Upper lobe of left lung (tissue), 6 donors: ENCODE data around the gene CNIH2. TPM values are rescaled to one million over a fixed set of nuclear protein-coding genes. Genes with fewer than 3 reads are reported as not detected.

Experiments
- ATAC-seq, 2 donors: fragments of 200-7000 bp; cut with Tn5 transposase; one replicate each; pipeline ENCODE4 v1.9.1; 2022; ENCODE audit warnings: mild to moderate bottlenecking in 2 of 2, moderate library complexity in 2 of 2; ENCODE audit not compliant: low FRiP score in 2 of 2
- DNase-seq, 2 donors: peaks; one replicate each; pipeline ENCODE4 v3.0.0-alpha.2; 2019 to 2020
- H3K27ac ChIP-seq, 4 donors: fragments of 200-600 bp; sonication (generic); one replicate each; pipeline ENCODE4 v1.5.1; 2016 to 2019
- H3K27me3 ChIP-seq, 4 donors: fragments of 200-600 bp; sonication (generic); one replicate each; pipeline ENCODE4 v1.5.1; 2017 to 2019
- H3K36me3 ChIP-seq, 4 donors: fragments of 200-600 bp; sonication (generic); one replicate each; pipeline ENCODE4 v1.5.1; 2016 to 2019
- H3K4me1 ChIP-seq, 4 donors: fragments of 200-600 bp; sonication (generic); one replicate each; pipeline ENCODE4 v1.5.1; 2018 to 2019
- H3K4me3 ChIP-seq, 4 donors: fragments of 200-600 bp; sonication (generic); one replicate each; pipeline ENCODE4 v1.5.1; 2017 to 2019; ENCODE audit warnings: mild to moderate bottlenecking in 2 of 4, moderate library complexity in 1 of 4
- H3K9me3 ChIP-seq, 4 donors: fragments of 200-600 bp; sonication (generic); one replicate each; pipeline ENCODE4 v1.5.1; 2018 to 2019
- EP300 ChIP-seq, 4 donors: sonication (generic); formaldehyde crosslinking; IDR thresholded peaks; one replicate each; pipeline ENCODE4 v1.5.1; 2017; ENCODE audit warnings: antibody characterized with exemption in 4 of 4, control low read depth in 2 of 4
- POLR2A ChIP-seq, 4 donors: fragments of 450-650 bp; IDR thresholded peaks; one replicate each; pipeline ENCODE4 v1.5.1; 2016 to 2017; ENCODE audit warnings: antibody characterized with exemption in 4 of 4, mild to moderate bottlenecking in 2 of 4
- POLR2AphosphoS5 ChIP-seq, 2 donors: sonication (generic); formaldehyde crosslinking; IDR thresholded peaks; one replicate each; pipeline ENCODE4 v1.5.1; 2017; ENCODE audit warnings: antibody characterized with exemption in 2 of 2
- WGBS, 2 donors: methylation state at CpG; one replicate each; pipeline ENCODE4 v1.1.5; 2017 to 2018; 5-methylcytosine and 5-hydroxymethylcytosine counted together
- total RNA-seq, 6 donors: library from RNA; depleted of rRNA in 4 of 6; stranded (reverse); fragments of >200 nt in 4 of 6; gene quantifications; one replicate each; pipeline versions ENCODE4 v1.1.0 to v1.2.1, GENCODE V29; 2016 to 2021
- TF ChIP-seq, protein P1 (sequence below), 6 experiments: fragments of 450-650 bp in 4 of 6; fragments of 200-600 bp in 2 of 6; sonication (generic) in 2 of 6; IDR thresholded peaks; one replicate each; pipeline ENCODE4 v1.5.1; 2016 to 2019; ENCODE audit warnings: antibody characterized with exemption in 6 of 6
- donor health status: DM: no; HTN: no; CAD: no; lungs with moderate emphysema.
- donor health status: DM: no; HTN: yes; CAD: no; lungs with severe emphysema.

Gene CNIH2
- total RNA-seq, 6 donors from 2014 or later: 1.4 to 2.0 (median 1.6) TPM; not detected in 2

DNA sequence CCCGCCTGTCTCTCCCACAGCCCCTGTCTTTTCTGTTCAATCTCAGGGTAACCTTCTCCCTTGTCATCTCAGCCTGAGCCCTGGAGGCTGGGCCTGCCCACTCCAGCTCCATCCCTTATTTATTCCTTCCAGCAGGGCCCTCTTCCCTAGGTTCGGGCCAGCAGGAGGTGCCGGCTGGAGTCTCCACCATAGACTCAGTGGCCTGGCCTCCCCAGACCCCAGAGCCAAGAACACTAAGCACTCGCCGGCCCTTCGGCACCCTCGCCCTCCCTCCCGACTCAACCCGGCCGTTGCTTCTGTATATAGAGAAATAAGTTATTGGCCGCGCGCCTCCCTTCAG, 11.0 kb upstream of the CNIH2 start:
- Histone ChIP-seq H3K4me3 (peak overlapping the region; percentile 38 to 82 (median 72)), H3K27me3 (no peaks in the 10 kb centered on the region), H3K4me1 (peaks cover 25 to 36% (median 26%) of the 10 kb centered on the region in 4 donors), H3K9me3 (no peaks in the 10 kb centered on the region), H3K36me3 (peaks cover 3 to 42% (median 21%) of the 10 kb centered on the region in 4 donors), H3K27ac (peak overlapping the region; percentile 96 to 98 (median 97))
- TF ChIP-seq POLR2A (IDR thresholded peaks at IDR 0.05): no peak
- no peak for TF ChIP-seq EP300 (IDR thresholded peaks at IDR 0.05)
- TF ChIP-seq, protein P1, sequence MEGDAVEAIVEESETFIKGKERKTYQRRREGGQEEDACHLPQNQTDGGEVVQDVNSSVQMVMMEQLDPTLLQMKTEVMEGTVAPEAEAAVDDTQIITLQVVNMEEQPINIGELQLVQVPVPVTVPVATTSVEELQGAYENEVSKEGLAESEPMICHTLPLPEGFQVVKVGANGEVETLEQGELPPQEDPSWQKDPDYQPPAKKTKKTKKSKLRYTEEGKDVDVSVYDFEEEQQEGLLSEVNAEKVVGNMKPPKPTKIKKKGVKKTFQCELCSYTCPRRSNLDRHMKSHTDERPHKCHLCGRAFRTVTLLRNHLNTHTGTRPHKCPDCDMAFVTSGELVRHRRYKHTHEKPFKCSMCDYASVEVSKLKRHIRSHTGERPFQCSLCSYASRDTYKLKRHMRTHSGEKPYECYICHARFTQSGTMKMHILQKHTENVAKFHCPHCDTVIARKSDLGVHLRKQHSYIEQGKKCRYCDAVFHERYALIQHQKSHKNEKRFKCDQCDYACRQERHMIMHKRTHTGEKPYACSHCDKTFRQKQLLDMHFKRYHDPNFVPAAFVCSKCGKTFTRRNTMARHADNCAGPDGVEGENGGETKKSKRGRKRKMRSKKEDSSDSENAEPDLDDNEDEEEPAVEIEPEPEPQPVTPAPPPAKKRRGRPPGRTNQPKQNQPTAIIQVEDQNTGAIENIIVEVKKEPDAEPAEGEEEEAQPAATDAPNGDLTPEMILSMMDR (IDR thresholded peaks at IDR 0.05): no peak
- no peak for TF ChIP-seq POLR2AphosphoS5 (IDR thresholded peaks at IDR 0.05)
- no peak for ATAC-seq
- DNase-seq: no peak
- 17 to 22% methylated on average over 12 to 13 of the region's 13 CpGs for WGBS, 2 donors

DNA sequence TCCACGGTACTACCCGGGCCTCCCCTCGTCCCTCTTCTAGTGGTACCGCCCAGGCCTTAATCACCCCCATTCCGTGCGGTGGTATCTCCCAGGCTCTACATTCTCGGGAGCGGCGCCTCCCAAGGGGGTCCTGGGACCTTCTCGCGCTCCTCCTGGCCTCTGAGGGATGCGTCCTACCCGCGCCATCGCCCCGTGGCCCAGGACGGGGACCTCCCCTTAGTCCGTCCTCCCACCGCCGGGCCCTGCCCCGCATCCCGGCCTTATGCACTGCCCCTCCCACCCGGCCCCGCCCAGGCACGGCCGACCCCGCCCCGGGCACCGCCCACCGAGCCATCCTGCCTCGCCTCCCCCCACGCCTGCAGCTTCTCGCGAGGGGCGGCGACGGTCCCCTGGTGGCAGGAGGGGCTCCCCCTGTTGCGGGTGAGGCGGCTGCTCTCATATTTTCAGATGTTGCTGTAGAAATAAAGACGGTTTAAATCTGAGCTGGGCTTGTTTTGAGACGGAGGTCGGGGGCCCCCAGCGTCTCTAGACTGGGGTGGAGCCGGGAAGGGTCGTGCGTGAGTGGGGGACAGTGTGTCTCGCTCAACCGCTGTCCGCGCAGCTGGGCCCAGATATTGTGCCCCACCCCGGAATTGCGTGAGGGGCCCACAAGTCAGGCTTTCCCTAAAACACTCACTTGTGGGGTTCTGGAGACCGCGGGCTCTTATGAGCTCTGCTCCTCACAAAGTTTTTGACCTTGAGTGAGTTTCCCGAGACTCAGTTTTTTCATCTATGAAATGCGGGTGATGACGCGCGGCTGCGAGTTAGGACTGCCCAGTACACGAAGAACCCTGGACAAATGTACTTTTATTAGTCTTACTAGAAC, 10.4 kb upstream of the CNIH2 start:
- peak; percentile 93 to 98 for DNase-seq
- peak; percentile 91 to 93 for ATAC-seq
- peaks cover 25 to 36% (median 26%) of the 10 kb centered on the region in 4 donors for H3K4me1 ChIP-seq
- H3K9me3 ChIP-seq: no peaks in the 10 kb centered on the region
- TF ChIP-seq POLR2AphosphoS5 (IDR thresholded peaks at IDR 0.05) (peak; percentile 77 to 91), EP300 (IDR thresholded peaks at IDR 0.05) (no peak), POLR2A (IDR thresholded peaks at IDR 0.05) (peak in 1 of 4 donors; percentile 46)
- TF ChIP-seq, protein P1 (IDR thresholded peaks at IDR 0.05): peak in 3 of 6 experiments; percentile 17 to 41 (median 22)
- peak overlapping the region; percentile 38 to 82 (median 72) for H3K4me3 ChIP-seq
- WGBS, 2 donors: 1 to 4% methylated on average over 19 to 60 of the region's 61 CpGs
- H3K27ac ChIP-seq: peak overlapping the region; percentile 96 to 98 (median 97)
- no peaks in the 10 kb centered on the region for H3K27me3 ChIP-seq
- H3K36me3 ChIP-seq: peaks cover 3 to 42% (median 23%) of the 10 kb centered on the region in 4 donors

DNA sequence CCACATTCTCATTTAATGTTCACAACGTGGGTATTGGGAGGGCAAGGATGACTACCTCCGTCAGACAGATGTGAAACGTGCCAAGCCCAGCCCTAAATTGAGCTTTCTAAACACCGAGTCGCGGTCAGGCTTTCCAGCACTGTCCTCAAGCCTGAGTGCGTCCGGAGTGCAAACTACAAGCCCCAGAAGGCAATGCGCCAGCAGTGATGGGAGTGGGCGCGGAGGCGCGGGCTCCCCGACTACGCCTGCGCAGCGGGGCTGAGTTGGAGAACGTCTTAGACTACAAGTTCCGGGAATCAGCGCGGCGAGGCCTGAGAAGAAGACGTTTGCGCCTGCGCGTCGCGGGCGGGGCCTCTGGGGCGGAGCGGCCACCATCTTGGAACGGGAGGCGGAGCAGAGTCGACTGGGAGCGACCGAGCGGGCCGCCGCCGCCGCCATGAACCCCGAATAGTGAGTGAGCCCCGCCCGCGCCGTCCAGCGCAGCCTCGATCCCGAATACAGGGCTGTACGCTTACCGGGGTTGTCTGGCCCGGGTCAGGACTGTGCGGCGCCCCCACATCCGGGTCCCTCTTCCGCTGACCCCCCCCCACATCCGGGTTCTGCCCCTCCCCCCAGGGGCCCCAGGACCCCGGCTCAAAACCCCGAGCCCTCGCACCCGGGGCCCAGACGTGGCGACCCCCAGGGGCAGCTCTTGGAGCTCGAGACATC, 9.6 kb upstream of the CNIH2 start, which contains the start of gene RAB1B:
Gene RAB1B, plus strand, starts transcription at position 396 of the 708 bp plus-strand sequence. Its CDS starts 41 bp downstream, at position 437.
- Histone ChIP-seq H3K36me3 (peaks cover 11 to 42% (median 28%) of the 10 kb centered on the region in 4 donors), H3K4me1 (peaks cover 25 to 36% (median 26%) of the 10 kb centered on the region in 4 donors), H3K27me3 (no peaks in the 10 kb centered on the region), H3K27ac (peak within 1 kb of the TSS; percentile 96 to 98 (median 97)), H3K9me3 (no peaks in the 10 kb centered on the region), H3K4me3 (peak within 1 kb of the TSS; percentile 65 to 90 (median 80))
- DNase-seq (peak; percentile 100), ATAC-seq (peak; percentile 95 to 96)
- TF ChIP-seq POLR2AphosphoS5 (IDR thresholded peaks at IDR 0.05) (peak; percentile 84 to 89), EP300 (IDR thresholded peaks at IDR 0.05) (no peak), POLR2A (IDR thresholded peaks at IDR 0.05) (peak in 3 of 4 donors; percentile 39 to 81 (median 59))
- TF ChIP-seq, protein P1 (IDR thresholded peaks at IDR 0.05): peak in 1 of 6 experiments; percentile 23
- 0 to 2% methylated on average over 6 to 34 of the region's 64 CpGs for WGBS, 2 donors

DNA sequence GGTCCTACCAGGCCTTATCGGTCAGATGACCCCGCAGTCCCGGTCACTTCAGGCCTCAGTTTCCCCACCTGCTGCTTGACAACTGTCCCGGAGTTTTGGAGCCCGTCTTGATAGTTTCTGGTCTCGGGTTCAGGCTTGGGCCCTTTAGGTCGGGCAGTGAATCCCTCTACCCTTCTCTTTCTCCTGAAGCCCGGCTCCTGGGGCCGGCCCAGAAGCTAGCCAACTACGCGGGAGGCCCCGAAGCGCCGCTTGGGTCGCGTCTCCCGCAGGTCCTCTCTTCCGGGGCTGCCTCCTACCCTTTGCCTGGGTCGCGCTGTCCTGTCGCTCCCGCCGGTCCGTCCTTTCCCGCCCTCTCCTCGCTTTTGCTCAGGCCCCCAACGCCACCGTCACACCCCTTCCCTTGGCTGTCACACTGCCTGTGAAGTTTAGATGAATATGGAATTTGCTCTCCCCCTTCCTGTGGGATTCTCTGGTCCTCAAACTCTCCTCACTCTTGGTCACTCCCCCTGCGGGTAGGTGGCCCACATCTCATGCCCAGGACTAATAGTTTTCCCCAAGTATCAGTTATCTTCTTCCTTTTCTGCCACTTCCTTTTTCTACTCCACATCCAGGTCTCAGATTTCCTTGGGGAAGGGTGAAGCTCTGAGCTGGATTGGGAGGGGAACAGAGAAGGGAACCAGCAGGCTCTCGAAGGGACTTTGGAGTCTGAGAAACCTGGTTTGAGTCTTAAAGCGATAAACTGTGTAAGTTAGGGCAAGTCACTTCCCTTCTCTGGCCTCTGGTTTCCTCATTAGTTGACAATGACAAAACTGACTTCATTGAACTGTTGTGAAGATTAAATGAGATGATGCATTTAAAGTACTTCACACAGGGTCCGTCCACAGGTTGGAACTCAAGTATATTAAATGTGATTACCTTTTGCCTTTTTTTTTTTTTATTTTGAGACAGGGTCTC, 8.7 kb upstream of the CNIH2 start:
- peaks cover 15 to 42% (median 31%) of the 10 kb centered on the region in 4 donors for H3K36me3 ChIP-seq
- H3K4me3 ChIP-seq: peak overlapping the region; percentile 65 to 90 (median 80)
- 3 to 5% methylated on average over 23 to 29 of the region's 32 CpGs for WGBS, 2 donors
- ATAC-seq: no peak
- TF ChIP-seq, protein P1 (IDR thresholded peaks at IDR 0.05): peak in 3 of 6 experiments; percentile 15 to 28 (median 18)
- TF ChIP-seq EP300 (IDR thresholded peaks at IDR 0.05) (no peak), POLR2AphosphoS5 (IDR thresholded peaks at IDR 0.05) (no peak), POLR2A (IDR thresholded peaks at IDR 0.05) (no peak)
- H3K27me3 ChIP-seq: no peaks in the 10 kb centered on the region
- peak in 1 of 2 donors; percentile 83 for DNase-seq
- H3K4me1 ChIP-seq: peaks cover 25 to 36% (median 26%) of the 10 kb centered on the region in 4 donors
- H3K9me3 ChIP-seq: no peaks in the 10 kb centered on the region
- peak overlapping the region; percentile 96 to 98 (median 97) for H3K27ac ChIP-seq
